Neuron (in vitro differentiated cells): ENCODE measurements around the gene SLC35A3.

ENCODE experiments used
- H2AFZ ChIP-seq: one replicate; pipeline ENCODE4 v1.6.1; 2013; ENCODE audit warnings: low read depth, mild to moderate bottlenecking, inconsistent platforms, low read length, moderate library complexity
- H3K27me3 ChIP-seq: one replicate; pipeline ENCODE4 v1.6.1; 2013; ENCODE audit warnings: low read length; ENCODE audit not compliant: insufficient read depth
- H3K36me3 ChIP-seq: one replicate; pipeline ENCODE4 v1.6.1; 2013; ENCODE audit warnings: low read length; ENCODE audit not compliant: insufficient read depth
- H3K4me1 ChIP-seq: one replicate; pipeline ENCODE4 v1.6.1; 2013; ENCODE audit warnings: low read length; ENCODE audit not compliant: insufficient read depth
- H3K4me3 ChIP-seq: 2 replicates; pipeline ENCODE4 v1.5.1; 2013; ENCODE audit warnings: mild to moderate bottlenecking, low read length, moderate library complexity
- H3K9me3 ChIP-seq: one replicate; pipeline ENCODE4 v1.6.1; 2013; ENCODE audit warnings: low read length

The SLC35A3 gene

GRCh38 chr1:100076744-100077143 is 106.9 kb downstream of the SLC35A3 start:
- Histone ChIP-seq H3K4me3 (no peak overlapping the region), H3K9me3 (no peaks in the 10 kb centered on the region), H3K27me3 (no peaks in the 10 kb centered on the region), H3K4me1 (no peaks in the 10 kb centered on the region), H3K36me3 (peaks cover 81% of the 10 kb centered on the region), H2AFZ (no peak overlapping the region)

DNA sequence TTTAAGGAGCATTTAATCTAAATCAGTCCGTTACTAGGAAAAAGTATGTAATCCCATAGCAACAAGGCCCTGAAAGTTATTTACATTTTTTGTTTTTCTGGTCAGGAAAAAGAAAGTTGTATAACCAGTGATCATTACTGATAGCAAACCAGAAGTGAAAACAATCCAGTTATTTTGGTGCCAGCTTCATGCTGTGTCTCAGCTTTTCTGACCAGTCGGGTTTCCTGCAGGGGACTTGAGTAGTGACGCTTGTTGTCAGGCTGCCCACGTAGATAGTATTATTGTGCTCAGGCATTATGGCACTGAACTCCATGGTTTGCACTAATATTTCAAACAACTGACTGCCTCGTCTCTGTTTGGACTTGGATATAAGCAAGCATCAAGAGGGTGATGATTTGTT is 107.7 kb downstream of the SLC35A3 start:
- no peaks in the 10 kb centered on the region for H3K27me3 ChIP-seq
- no peaks in the 10 kb centered on the region for H3K4me1 ChIP-seq
- H3K4me3 ChIP-seq, result no peak overlapping the region
- no peaks in the 10 kb centered on the region for H3K9me3 ChIP-seq
- H3K36me3 ChIP-seq, result peaks cover 81% of the 10 kb centered on the region
- H2AFZ ChIP-seq, result no peak overlapping the region

- no peaks in the 10 kb centered on the region for H3K9me3 ChIP-seq
- H3K36me3 ChIP-seq, result peaks cover 79% of the 10 kb centered on the region
- H3K27me3 ChIP-seq, result no peaks in the 10 kb centered on the region
- no peak overlapping the region for H2AFZ ChIP-seq
- no peaks in the 10 kb centered on the region for H3K4me1 ChIP-seq
- H3K4me3 ChIP-seq, result no peak overlapping the region
These were observed 110.5 kb downstream of the SLC35A3 start for GRCh38 chr1:100080331-100080730.
